ENCODE results near the gene SEMA5B. TPM values are rescaled to one million over a fixed set of nuclear protein-coding genes. Genes with fewer than 3 reads are reported as not detected.

Gene SEMA5B
- total and polyA plus RNA-seq, 4 donors: 0.20 to 1.1 (median 0.23) TPM

GRCh38 chr3:122898298-122898697 lies 129.3 kb downstream of the SEMA5B start:
- TF ChIP-seq FOXA2 (IDR thresholded peaks at IDR 0.05) (no peak), CTCF (IDR thresholded peaks at IDR 0.05; ENCODE audit: low read depth, low read length, missing input control) (no peak), MAX (IDR thresholded peaks at IDR 0.05) (no peak), ZBTB33 (IDR thresholded peaks at IDR 0.05) (no peak), NR2F2 (IDR thresholded peaks at IDR 0.05) (no peak), REST (IDR thresholded peaks at IDR 0.05) (no peak), SP1 (IDR thresholded peaks at IDR 0.05) (no peak), HNF4A (conservative IDR thresholded peaks at IDR 0.05) (no peak), EGR1 (IDR thresholded peaks at IDR 0.05; ENCODE audit: low read depth in 2 of 2) (no peak), FOXA1 (IDR thresholded peaks at IDR 0.05) (no peak), RAD21 (IDR thresholded peaks at IDR 0.05) (no peak), TAF1 (conservative IDR thresholded peaks at IDR 0.05) (no peak), HNF4G (IDR thresholded peaks at IDR 0.05) (no peak), ATF3 (IDR thresholded peaks at IDR 0.05) (no peak), YY1 (IDR thresholded peaks at IDR 0.05) (no peak), JUND (IDR thresholded peaks at IDR 0.05) (no peak), RXRA (IDR thresholded peaks at IDR 0.05) (no peak), GABPA (IDR thresholded peaks at IDR 0.05 in 1 of 2, conservative IDR thresholded peaks at IDR 0.05 in 1 of 2) (no peak)
- H3K4me1 ChIP-seq (ENCODE audit: control insufficient read depth in 4 of 4, insufficient read depth in 4 of 4, low read length in 3 of 4): no peaks in the 10 kb centered on the region
- DNase-seq (ENCODE audit: low spot score): no peak
- 41% methylated on average over 4 of the region's 4 CpGs for WGBS
- peaks cover 0 to 3% (median 0%) of the 10 kb centered on the region in 4 donors for H3K27me3 ChIP-seq (ENCODE audit: control insufficient read depth in 4 of 4, insufficient read depth in 4 of 4, low read length in 3 of 4)
- no peaks in the 10 kb centered on the region for H3K9me3 ChIP-seq (ENCODE audit: control insufficient read depth in 4 of 4, low read length in 3 of 4)
- H3K4me3 ChIP-seq (ENCODE audit: low read depth in 1 of 3, low read length in 3 of 3): no peak overlapping the region
- H3K36me3 ChIP-seq (ENCODE audit: control insufficient read depth in 4 of 4, insufficient read depth in 3 of 4, low read depth in 1 of 4, low read length in 3 of 4): no peaks in the 10 kb centered on the region
- H3K9ac ChIP-seq (ENCODE audit: low read depth in 1 of 2, low read length in 2 of 2): no peak overlapping the region
- H3K27ac ChIP-seq (ENCODE audit: low read depth in 1 of 2, low read length in 2 of 2): no peak overlapping the region

Data from liver (tissue), 9 donors.